ENCODE results near the gene CPB1. TPM values are rescaled to one million over a fixed set of nuclear protein-coding genes. Genes with fewer than 3 reads are reported as not detected.

Gene CPB1
- total and polyA plus RNA-seq, 4 donors: 0.20 to 0.75 (median 0.57) TPM; not detected in 1

- TF ChIP-seq YY1 (IDR thresholded peaks at IDR 0.05) (no peak), SP1 (IDR thresholded peaks at IDR 0.05) (no peak), HNF4G (IDR thresholded peaks at IDR 0.05) (no peak), FOXA1 (IDR thresholded peaks at IDR 0.05) (no peak)
Observed at GRCh38 chr3:148873977-148874376, 46.4 kb downstream of the CPB1 start (continued).

- Histone ChIP-seq H3K36me3 (ENCODE audit: control insufficient read depth in 4 of 4, insufficient read depth in 3 of 4, low read depth in 1 of 4, low read length in 3 of 4) (no peaks in the 10 kb centered on the region), H3K4me1 (ENCODE audit: control insufficient read depth in 4 of 4, insufficient read depth in 4 of 4, low read length in 3 of 4) (no peaks in the 10 kb centered on the region), H3K9me3 (ENCODE audit: control insufficient read depth in 4 of 4, low read length in 3 of 4) (no peaks in the 10 kb centered on the region), H3K27ac (ENCODE audit: low read depth in 1 of 2, low read length in 2 of 2) (no peak overlapping the region), H3K27me3 (ENCODE audit: control insufficient read depth in 4 of 4, insufficient read depth in 4 of 4, low read length in 3 of 4) (no peaks in the 10 kb centered on the region), H3K4me3 (ENCODE audit: low read depth in 1 of 3, low read length in 3 of 3) (no peak overlapping the region), H3K9ac (ENCODE audit: low read depth in 1 of 2, low read length in 2 of 2) (no peak overlapping the region)
- no peak for DNase-seq (ENCODE audit: low spot score)
- TF ChIP-seq YY1 (IDR thresholded peaks at IDR 0.05) (no peak), NR2F2 (IDR thresholded peaks at IDR 0.05) (no peak), SP1 (IDR thresholded peaks at IDR 0.05) (no peak), RAD21 (IDR thresholded peaks at IDR 0.05) (no peak), REST (IDR thresholded peaks at IDR 0.05) (no peak), FOXA1 (IDR thresholded peaks at IDR 0.05) (no peak), GABPA (IDR thresholded peaks at IDR 0.05 in 1 of 2, conservative IDR thresholded peaks at IDR 0.05 in 1 of 2) (no peak), CTCF (IDR thresholded peaks at IDR 0.05; ENCODE audit: low read depth, low read length, missing input control) (no peak), EGR1 (IDR thresholded peaks at IDR 0.05; ENCODE audit: low read depth in 2 of 2) (no peak), HNF4G (IDR thresholded peaks at IDR 0.05) (no peak), HNF4A (conservative IDR thresholded peaks at IDR 0.05) (no peak), JUND (IDR thresholded peaks at IDR 0.05) (no peak), TAF1 (conservative IDR thresholded peaks at IDR 0.05) (no peak), ATF3 (IDR thresholded peaks at IDR 0.05) (no peak)
Observed at GRCh38 chr3:148878095-148878494, 50.5 kb downstream of the CPB1 start.

- Histone ChIP-seq H3K27me3 (ENCODE audit: control insufficient read depth in 4 of 4, insufficient read depth in 4 of 4, low read length in 3 of 4) (no peaks in the 10 kb centered on the region), H3K4me3 (ENCODE audit: low read depth in 1 of 3, low read length in 3 of 3) (no peak overlapping the region), H3K9me3 (ENCODE audit: control insufficient read depth in 4 of 4, low read length in 3 of 4) (no peaks in the 10 kb centered on the region), H3K9ac (ENCODE audit: low read depth in 1 of 2, low read length in 2 of 2) (no peak overlapping the region), H3K27ac (ENCODE audit: low read depth in 1 of 2, low read length in 2 of 2) (no peak overlapping the region), H3K4me1 (ENCODE audit: control insufficient read depth in 4 of 4, insufficient read depth in 4 of 4, low read length in 3 of 4) (no peaks in the 10 kb centered on the region), H3K36me3 (ENCODE audit: control insufficient read depth in 4 of 4, insufficient read depth in 3 of 4, low read depth in 1 of 4, low read length in 3 of 4) (no peaks in the 10 kb centered on the region)
- TF ChIP-seq SP1 (IDR thresholded peaks at IDR 0.05) (no peak), FOXA2 (IDR thresholded peaks at IDR 0.05) (no peak), TAF1 (conservative IDR thresholded peaks at IDR 0.05) (no peak), RXRA (IDR thresholded peaks at IDR 0.05) (no peak), FOXA1 (IDR thresholded peaks at IDR 0.05) (no peak), JUND (IDR thresholded peaks at IDR 0.05) (no peak), MAX (IDR thresholded peaks at IDR 0.05) (no peak), NR2F2 (IDR thresholded peaks at IDR 0.05) (no peak), HNF4A (conservative IDR thresholded peaks at IDR 0.05) (no peak), ATF3 (IDR thresholded peaks at IDR 0.05) (no peak), EGR1 (IDR thresholded peaks at IDR 0.05; ENCODE audit: low read depth in 2 of 2) (no peak), ZBTB33 (IDR thresholded peaks at IDR 0.05) (no peak), YY1 (IDR thresholded peaks at IDR 0.05) (no peak), HNF4G (IDR thresholded peaks at IDR 0.05) (no peak), REST (IDR thresholded peaks at IDR 0.05) (no peak), GABPA (IDR thresholded peaks at IDR 0.05 in 1 of 2, conservative IDR thresholded peaks at IDR 0.05 in 1 of 2) (no peak), RAD21 (IDR thresholded peaks at IDR 0.05) (no peak)
- DNase-seq (ENCODE audit: low spot score): no peak
Observed at GRCh38 chr3:148879256-148879655, 51.6 kb downstream of the CPB1 start.

Data from liver (tissue), 9 donors.